AG04450 (cell line): Measurements from ENCODE around the gene CDH4. TPM values are rescaled to one million over a fixed set of nuclear protein-coding genes. Genes with fewer than 3 reads are reported as not detected.

ENCODE experiments used
- CTCF ChIA-PET: fragments of 300-600, 350-600 bp; formaldehyde crosslinking; extraction: SDS; loops from one replicate; lab custom pipeline; 2022; ENCODE audit warnings: antibody characterized with exemption, inconsistent platforms; lab: Charles Lee
- POLR2A ChIA-PET: fragments of 350-600 bp; formaldehyde crosslinking; extraction: SDS; loops from one replicate; lab custom pipeline; 2021; ENCODE audit warnings: antibody characterized with exemption, inconsistent platforms; lab: Yijun Ruan, JAX
- DNase-seq: peaks from one replicate; pipeline ENCODE4 v3.0.0-alpha.2; 2011; ENCODE audit warnings: low read depth, low spot score
- H3K27ac ChIP-seq: one replicate; pipeline ENCODE4 v1.5.1; 2012; ENCODE audit warnings: low read depth, low read length, control low read depth
- H3K27me3 ChIP-seq: one replicate; pipeline ENCODE4 v1.6.0; 2012; ENCODE audit warnings: low read length; ENCODE audit not compliant: control insufficient read depth, insufficient read depth
- H3K4me3 ChIP-seq: 2 replicates; pipeline ENCODE4 v1.5.1; 2011; ENCODE audit warnings: mild to moderate bottlenecking, low read depth, low read length, control low read depth
- H3K9me3 ChIP-seq: 2 replicates; pipeline ENCODE4 v1.5.1; 2012; ENCODE audit warnings: low read length; ENCODE audit not compliant: control insufficient read depth, insufficient read depth
- polyA plus RNA-seq: library from polyadenylated mRNA; depleted of rRNA; stranded (reverse); fragments of >200 nt; gene quantifications from 2 replicates; pipeline ENCODE4 v1.2.3, GENCODE V29; 2011
- TF ChIP-seq, protein P1 (sequence below): IDR thresholded peaks from 2 replicates; pipeline ENCODE4 v1.5.1; 2011; ENCODE audit warnings: low read depth, low read length, control low read depth, inconsistent platforms

CDH4 gene
- polyA plus RNA-seq, 1 experiment = 1.6 TPM

DNA sequence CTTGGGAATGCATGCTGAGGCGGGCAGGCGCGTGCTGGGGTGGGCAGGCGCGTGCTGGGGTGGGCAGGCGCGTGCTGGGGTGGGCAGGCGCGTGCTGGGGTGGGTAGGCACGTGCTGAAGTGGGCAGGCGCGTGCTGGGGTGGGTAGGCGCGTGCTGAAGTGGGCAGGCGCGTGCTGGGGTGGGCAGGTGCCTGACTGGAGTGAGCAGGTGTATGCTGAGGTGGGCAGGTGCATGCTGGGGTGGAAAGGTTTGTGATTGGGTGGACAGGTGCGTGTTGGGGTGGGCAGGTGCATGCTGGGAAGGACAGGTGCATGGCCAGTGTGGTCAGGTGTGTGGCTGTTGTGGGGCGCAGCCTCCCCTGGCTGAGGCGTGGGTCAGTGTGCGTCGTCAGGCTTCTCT, 404.1 kb downstream of the CDH4 start:
- TF ChIP-seq, protein P1, sequence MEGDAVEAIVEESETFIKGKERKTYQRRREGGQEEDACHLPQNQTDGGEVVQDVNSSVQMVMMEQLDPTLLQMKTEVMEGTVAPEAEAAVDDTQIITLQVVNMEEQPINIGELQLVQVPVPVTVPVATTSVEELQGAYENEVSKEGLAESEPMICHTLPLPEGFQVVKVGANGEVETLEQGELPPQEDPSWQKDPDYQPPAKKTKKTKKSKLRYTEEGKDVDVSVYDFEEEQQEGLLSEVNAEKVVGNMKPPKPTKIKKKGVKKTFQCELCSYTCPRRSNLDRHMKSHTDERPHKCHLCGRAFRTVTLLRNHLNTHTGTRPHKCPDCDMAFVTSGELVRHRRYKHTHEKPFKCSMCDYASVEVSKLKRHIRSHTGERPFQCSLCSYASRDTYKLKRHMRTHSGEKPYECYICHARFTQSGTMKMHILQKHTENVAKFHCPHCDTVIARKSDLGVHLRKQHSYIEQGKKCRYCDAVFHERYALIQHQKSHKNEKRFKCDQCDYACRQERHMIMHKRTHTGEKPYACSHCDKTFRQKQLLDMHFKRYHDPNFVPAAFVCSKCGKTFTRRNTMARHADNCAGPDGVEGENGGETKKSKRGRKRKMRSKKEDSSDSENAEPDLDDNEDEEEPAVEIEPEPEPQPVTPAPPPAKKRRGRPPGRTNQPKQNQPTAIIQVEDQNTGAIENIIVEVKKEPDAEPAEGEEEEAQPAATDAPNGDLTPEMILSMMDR = no peak
- no peak overlapping the region for H3K4me3 ChIP-seq
- no peak for DNase-seq
- no peaks in the 10 kb centered on the region for H3K27me3 ChIP-seq
- peaks cover 7% of the 10 kb centered on the region; the same call in 1 of the 2 replicates for H3K9me3 ChIP-seq
- H3K27ac ChIP-seq = no peak overlapping the region
- ChIA-PET POLR2A (no interaction called here), CTCF (no interaction called here)

DNA sequence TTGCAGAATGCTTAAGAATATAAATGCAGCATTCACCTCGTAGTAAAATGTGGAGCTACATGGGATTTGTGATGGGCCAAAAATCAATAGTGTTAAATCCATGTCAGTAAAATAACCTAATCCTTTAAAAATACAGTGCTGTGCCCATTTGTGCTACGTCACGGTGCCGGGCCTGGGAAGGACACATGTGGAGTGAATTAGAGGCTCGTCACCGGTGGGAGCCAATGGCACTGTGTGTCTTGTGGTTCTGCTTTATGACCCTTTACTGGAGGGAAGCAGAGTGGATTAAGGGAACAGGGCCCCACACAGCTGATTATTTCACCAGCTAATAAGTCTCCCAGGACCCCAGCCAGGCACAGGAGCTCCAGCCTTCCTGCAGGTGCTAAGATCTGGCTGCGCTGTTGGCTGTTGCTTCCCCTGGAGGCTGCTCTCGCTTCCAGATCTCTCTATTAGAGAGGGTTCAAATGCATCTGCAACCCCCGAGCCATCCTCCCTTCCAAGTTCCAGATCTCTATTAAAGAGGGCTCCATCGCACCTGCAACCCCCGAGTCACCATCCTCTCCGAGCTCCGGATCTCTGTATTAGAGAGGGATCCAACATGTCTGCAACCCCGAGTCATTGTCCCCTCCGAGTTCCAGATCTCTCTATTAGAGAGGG, 405.8 kb downstream of the CDH4 start:
- Histone ChIP-seq H3K27me3 (no peaks in the 10 kb centered on the region), H3K4me3 (no peak overlapping the region), H3K9me3 (peaks cover 11% of the 10 kb centered on the region; the same call in 1 of the 2 replicates), H3K27ac (no peak overlapping the region)
- ChIA-PET POLR2A (no interaction called here), CTCF (no interaction called here)
- TF ChIP-seq, protein P1 = no peak
- DNase-seq = no peak

- no peaks in the 10 kb centered on the region for H3K27me3 ChIP-seq
- TF ChIP-seq, protein P1 = no peak
- H3K9me3 ChIP-seq = peaks cover 11% of the 10 kb centered on the region; the same call in 1 of the 2 replicates
- CTCF ChIA-PET = no interaction called here
- no peak for DNase-seq
- no peak overlapping the region for H3K27ac ChIP-seq
- POLR2A ChIA-PET = no interaction called here
- H3K4me3 ChIP-seq = no peak overlapping the region
These were observed 406.5 kb downstream of the CDH4 start for GRCh38 chr20:61658563-61658962.

GRCh38 chr20:61659246-61659993, 407.4 kb downstream of the CDH4 start:
- CTCF ChIA-PET = no interaction called here

More at GRCh38 chr20:61659246-61659993, 407.4 kb downstream of the CDH4 start:
- Histone ChIP-seq H3K4me3 (no peak overlapping the region), H3K27me3 (no peaks in the 10 kb centered on the region), H3K27ac (no peak overlapping the region), H3K9me3 (peaks cover 8% of the 10 kb centered on the region; the same call in 1 of the 2 replicates)
- TF ChIP-seq, protein P1 = no peak
- no peak for DNase-seq
- POLR2A ChIA-PET = no interaction called here
